ENCODE data around the gene SLC29A4. TPM values are rescaled to one million over a fixed set of nuclear protein-coding genes. Genes with fewer than 3 reads are reported as not detected.

The SLC29A4 gene
- total RNA-seq, result 0.49 and 3.0 TPM in 2 replicates

GRCh38 chr7:5282543-5283316, at the start of gene SLC29A4:
Gene SLC29A4, plus strand, starts transcription at chr7:5282943. Its CDS starts 4,874 bp downstream, at chr7:5287817.

Other genes with a start within 250 kb of the SLC29A4 start
- gene RBAK, start 237.1 kb upstream of the SLC29A4 start, total RNA-seq, result 3.9 and 8.1 TPM in 2 replicates
- gene WIPI2, start 92.7 kb upstream of the SLC29A4 start, total RNA-seq, result 58.3 and 76.9 TPM in 2 replicates
- 35.3 and 71.4 TPM in 2 replicates for gene TNRC18, start 140.9 kb downstream of the SLC29A4 start, total RNA-seq
- gene FBXL18, start 230.9 kb downstream of the SLC29A4 start, total RNA-seq, result 3.7 and 10.4 TPM in 2 replicates
- 2,219 and 4,945 TPM in 2 replicates for gene ACTB, start 247.7 kb downstream of the SLC29A4 start, total RNA-seq